DOHH2 (cell line): ENCODE measurements around the gene EEF1AKMT3.
A peak's percentile ranks its signal among the peaks of the same experiment; 100 is the strongest.

ENCODE experiments used
- H3F3A ChIP-seq: fragments of 200-600 bp; sonication (generic), shearing (Covaris generic); 2 replicates; pipeline ENCODE4 v1.6.0; 2016; ENCODE audit warnings: antibody characterized with exemption, mild to moderate bottlenecking; ENCODE audit not compliant: control insufficient read depth, insufficient read depth
- H3K27ac ChIP-seq: fragments of 200-600 bp; sonication (generic); 2 replicates; pipeline ENCODE4 v1.5.1; 2014; ENCODE audit warnings: low read depth, mild to moderate bottlenecking, low read length, moderate library complexity
- H3K27me3 ChIP-seq: fragments of 200-600 bp; sonication (generic); 2 replicates; pipeline ENCODE4 v1.6.1; 2014; ENCODE audit warnings: mild to moderate bottlenecking, low read length, mixed read lengths; ENCODE audit not compliant: control insufficient read depth
- H3K36me3 ChIP-seq: fragments of 200-600 bp; sonication (generic); 2 replicates; pipeline ENCODE4 v1.6.1; 2014; ENCODE audit warnings: mild to moderate bottlenecking, low read length, moderate library complexity, mixed read lengths; ENCODE audit not compliant: control insufficient read depth
- H3K4me1 ChIP-seq: fragments of 200-600 bp; sonication (generic); 2 replicates; pipeline ENCODE4 v1.6.1; 2014; ENCODE audit warnings: mild to moderate bottlenecking, low read length, mixed read lengths; ENCODE audit not compliant: control insufficient read depth
- H3K4me2 ChIP-seq: fragments of 200-600 bp; sonication (generic); 2 replicates; pipeline ENCODE4 v1.6.0; 2014; ENCODE audit warnings: mild to moderate bottlenecking, low read length, moderate library complexity
- H3K4me3 ChIP-seq: fragments of 200-600 bp; sonication (generic); 2 replicates; pipeline ENCODE4 v1.5.1; 2014; ENCODE audit warnings: mild to moderate bottlenecking, low read length, mixed read lengths
- H3K79me2 ChIP-seq: fragments of 200-600 bp; sonication (generic); 2 replicates; pipeline ENCODE4 v1.6.1; 2014; ENCODE audit warnings: mild to moderate bottlenecking, low read length, mixed read lengths; ENCODE audit not compliant: control insufficient read depth
- H3K9me2 ChIP-seq: fragments of 200-600 bp; sonication (generic); replicated peaks from 2 replicates; pipeline ENCODE4 v1.6.1; 2014; ENCODE audit warnings: mild to moderate bottlenecking, low read length, mixed read lengths; ENCODE audit not compliant: control insufficient read depth
- H3K9me3 ChIP-seq: fragments of 200-600 bp; sonication (generic); 2 replicates; pipeline ENCODE4 v1.6.1; 2014; ENCODE audit warnings: antibody characterized with exemption, low read length, mixed read lengths; ENCODE audit not compliant: control insufficient read depth, insufficient read depth
- H4K20me1 ChIP-seq: fragments of 200-600 bp; sonication (generic); 2 replicates; pipeline ENCODE4 v1.6.0; 2014; ENCODE audit warnings: low read depth, mild to moderate bottlenecking, antibody characterized with exemption, low read length, moderate library complexity; ENCODE audit not compliant: control insufficient read depth, insufficient read depth
- CTCF ChIP-seq: fragments of 200-600 bp; sonication (generic); IDR thresholded peaks from one replicate; pipeline ENCODE4 v1.5.1; 2014; ENCODE audit warnings: antibody characterized with exemption, mild to moderate bottlenecking, low read depth, low read length; ENCODE audit not compliant: poor library complexity, severe bottlenecking
- EZH2phosphoT487 ChIP-seq: fragments of 200-600 bp; sonication (generic); IDR thresholded peaks from 2 replicates; pipeline ENCODE4 v1.6.1; 2017; ENCODE audit warnings: borderline replicate concordance, mild to moderate bottlenecking, antibody characterized with exemption, low read length, moderate library complexity, mixed read lengths

The EEF1AKMT3 gene

DNA sequence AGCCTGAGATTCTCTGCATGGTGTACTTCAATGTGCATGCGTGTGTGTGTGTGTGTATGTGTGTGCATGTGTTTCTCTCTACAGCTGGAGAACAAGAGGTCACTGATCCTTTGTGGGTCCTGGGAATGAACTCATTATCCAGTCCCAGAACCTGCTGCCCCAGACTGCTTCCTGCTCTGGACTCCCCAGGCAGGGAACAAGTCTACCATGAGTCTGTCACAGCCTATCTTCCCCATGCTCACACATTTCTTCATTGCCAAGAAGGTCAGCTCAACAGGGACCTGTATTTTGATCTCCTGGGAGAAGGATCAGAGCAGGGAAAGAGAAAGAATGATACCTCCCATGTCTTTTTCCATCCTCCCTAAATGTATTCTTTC lies 31.0 kb upstream of the EEF1AKMT3 start:
- Histone ChIP-seq H4K20me1 (no peaks in the 10 kb centered on the region), H3K9me2 (no peaks in the 10 kb centered on the region), H3K4me2 (peak overlapping the region; percentile 93), H3K36me3 (peaks cover 13% of the 10 kb centered on the region), H3K4me1 (peaks cover 60% of the 10 kb centered on the region), H3K27me3 (no peaks in the 10 kb centered on the region), H3K4me3 (peak overlapping the region; percentile 83), H3K27ac (peak overlapping the region; percentile 43), H3K9me3 (no peaks in the 10 kb centered on the region), H3K79me2 (peaks cover 41% of the 10 kb centered on the region), H3F3A (peaks cover 11% of the 10 kb centered on the region)
- no peak for TF ChIP-seq CTCF
- TF ChIP-seq EZH2phosphoT487: no peak

DNA sequence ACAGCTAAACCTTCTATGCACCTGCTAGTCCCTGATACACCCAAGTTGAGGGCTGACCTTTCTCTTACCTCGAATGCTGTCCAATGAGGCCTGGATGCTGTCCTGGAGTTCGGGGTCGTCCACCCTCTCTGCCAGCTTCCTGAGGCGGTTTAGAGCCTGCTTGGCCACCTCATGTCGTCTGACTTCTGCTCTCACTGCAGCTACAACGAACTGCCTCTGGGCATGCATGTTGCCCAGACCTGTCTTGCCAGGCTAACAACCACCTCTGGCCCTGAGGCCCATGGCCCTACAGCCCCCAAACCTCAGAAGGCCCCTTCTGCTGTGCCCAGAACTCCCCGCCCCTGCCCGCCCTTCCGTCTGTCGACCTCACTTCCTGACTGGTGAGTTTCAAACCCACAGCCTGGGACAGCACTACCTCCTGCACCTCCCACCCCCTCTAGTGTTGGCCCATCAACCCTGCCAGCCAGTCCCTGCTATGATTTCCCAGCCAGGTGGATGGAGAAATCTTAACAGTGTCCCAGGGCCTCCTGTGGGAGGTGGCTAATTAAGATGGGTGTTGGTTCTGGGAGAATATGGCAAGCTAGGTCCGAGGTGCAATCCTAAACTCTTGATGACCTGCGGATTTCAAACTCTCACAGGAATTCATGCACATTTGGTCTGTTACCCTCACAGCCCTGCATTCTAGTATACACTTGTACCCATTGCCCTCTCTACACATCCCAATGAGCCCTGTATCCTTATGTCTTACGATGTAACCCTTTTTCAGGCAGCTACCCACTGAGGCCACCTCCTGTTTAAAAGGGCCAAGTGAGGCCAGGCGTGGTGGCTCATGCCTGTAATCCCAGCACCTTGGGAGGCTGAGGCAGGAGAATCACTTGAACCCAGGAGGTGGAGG lies 30.3 kb upstream of the EEF1AKMT3 start:
- Histone ChIP-seq H3K4me2 (peak overlapping the region; percentile 93), H3K27me3 (no peaks in the 10 kb centered on the region), H3K27ac (peak overlapping the region; percentile 43), H4K20me1 (no peaks in the 10 kb centered on the region), H3K79me2 (peaks cover 41% of the 10 kb centered on the region), H3K4me1 (peaks cover 61% of the 10 kb centered on the region), H3K9me2 (no peaks in the 10 kb centered on the region), H3K36me3 (peaks cover 20% of the 10 kb centered on the region), H3K9me3 (no peaks in the 10 kb centered on the region), H3F3A (peaks cover 18% of the 10 kb centered on the region), H3K4me3 (peak overlapping the region; percentile 83)
- TF ChIP-seq CTCF: peak; percentile 69
- no peak for TF ChIP-seq EZH2phosphoT487

DNA sequence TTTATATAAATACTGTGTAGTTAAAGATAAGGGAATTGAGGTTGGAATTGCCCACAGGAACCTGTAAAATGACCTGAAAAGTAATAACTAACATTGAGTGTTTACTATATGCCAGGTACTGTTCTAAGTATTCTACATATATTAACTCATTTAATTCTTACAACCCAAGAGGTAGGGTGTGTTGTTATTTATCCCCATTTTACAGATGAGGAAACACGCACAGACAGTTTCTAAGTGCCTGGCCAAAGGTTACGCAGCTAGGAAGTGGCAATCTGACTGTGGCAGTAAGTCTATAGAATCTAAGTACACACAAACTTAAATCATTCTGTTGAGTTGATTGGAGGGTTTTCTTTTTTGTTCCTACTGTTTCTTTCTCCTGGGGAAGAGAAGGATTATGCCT lies 28.6 kb upstream of the EEF1AKMT3 start:
- H3K4me3 ChIP-seq: peak overlapping the region; percentile 93
- H3K27me3 ChIP-seq: no peaks in the 10 kb centered on the region
- no peaks in the 10 kb centered on the region for H4K20me1 ChIP-seq
- TF ChIP-seq EZH2phosphoT487: no peak
- TF ChIP-seq CTCF: no peak
- H3K4me1 ChIP-seq: peaks cover 61% of the 10 kb centered on the region
- H3K36me3 ChIP-seq: peaks cover 36% of the 10 kb centered on the region
- peaks cover 29% of the 10 kb centered on the region for H3F3A ChIP-seq
- no peaks in the 10 kb centered on the region for H3K9me3 ChIP-seq
- no peaks in the 10 kb centered on the region for H3K9me2 ChIP-seq
- peak overlapping the region; percentile 77 for H3K4me2 ChIP-seq
- H3K79me2 ChIP-seq: peaks cover 41% of the 10 kb centered on the region
- peak overlapping the region; percentile 56 for H3K27ac ChIP-seq
